ENCODE data around the gene BEGAIN.

DNA sequence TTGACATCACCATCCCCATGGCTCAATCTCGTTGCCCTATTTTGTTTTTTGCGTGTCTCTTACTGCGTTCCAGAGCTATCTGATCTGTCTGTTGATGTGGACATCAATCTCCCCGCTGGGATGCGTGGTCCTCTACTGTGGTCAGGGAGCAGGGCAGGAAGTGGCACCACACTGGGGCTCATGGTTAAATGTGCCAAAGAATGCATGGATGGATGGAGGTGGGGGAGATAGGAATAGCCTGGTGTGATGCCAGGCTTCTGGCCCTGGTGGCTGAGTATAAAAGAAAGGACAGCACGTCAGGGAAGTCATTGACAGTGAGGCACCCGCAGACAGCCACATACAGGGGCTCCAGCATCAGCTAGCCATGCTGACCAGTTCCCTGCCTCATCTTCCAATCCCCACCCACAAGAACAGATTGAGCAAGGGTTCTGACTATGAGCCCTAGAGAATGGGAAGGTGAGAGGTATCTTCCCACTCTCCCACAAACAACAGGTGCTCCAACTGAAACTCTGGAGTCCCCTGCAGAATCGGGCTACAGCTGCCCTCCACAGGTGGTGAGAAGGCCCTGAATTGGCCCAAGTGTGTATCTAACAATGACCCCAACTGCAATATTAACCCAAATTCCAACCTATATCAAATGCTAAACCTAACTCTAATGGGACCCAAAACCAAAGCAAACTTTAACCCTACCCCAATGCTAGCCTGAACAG is 2.7 kb upstream of the BEGAIN start:
- no peak for TF ChIP-seq CTCF (IDR thresholded peaks at IDR 0.05; ENCODE audit: control extremely low read depth in 1 of 3, insufficient read depth in 1 of 3, low read depth in 1 of 3, low read length in 3 of 3)
- TF ChIP-seq FOSL1 (IDR thresholded peaks at IDR 0.05; ENCODE audit: insufficient read depth, low read depth, low read length), result no peak
- TF ChIP-seq EP300 (IDR thresholded peaks at IDR 0.05; ENCODE audit: borderline replicate concordance in 1 of 2, low read depth in 2 of 2, low read length in 2 of 2), result no peak
- TF ChIP-seq POU5F1 (IDR thresholded peaks at IDR 0.05; ENCODE audit: low read depth, low read length), result no peak
- TF ChIP-seq RFX5 (IDR thresholded peaks at IDR 0.05; ENCODE audit: borderline replicate concordance, low read depth, low read length), result no peak
- TF ChIP-seq CREB1 (IDR thresholded peaks at IDR 0.05), result no peak
- no peak for TF ChIP-seq SIX5 (IDR thresholded peaks at IDR 0.05; ENCODE audit: low read depth, low read length)
- TF ChIP-seq RAD21 (IDR thresholded peaks at IDR 0.05 in 1 of 2, conservative IDR thresholded peaks at IDR 0.05 in 1 of 2; ENCODE audit: low read depth in 2 of 2, low read length in 2 of 2), result no peak
- TF ChIP-seq BCL11A (IDR thresholded peaks at IDR 0.05; ENCODE audit: low read depth in 2 of 2, low read length in 2 of 2), result no peak
- no peak for TF ChIP-seq POLR2AphosphoS5 (IDR thresholded peaks at IDR 0.05; ENCODE audit: low read depth, low read length)
- TF ChIP-seq EZH2 (IDR thresholded peaks at IDR 0.05; ENCODE audit: low read depth, low read length, severe bottlenecking), result no peak
- TF ChIP-seq SIN3A (conservative IDR thresholded peaks at IDR 0.05 in 1 of 2, IDR thresholded peaks at IDR 0.05 in 1 of 2; ENCODE audit: low read depth in 1 of 2, low read length in 2 of 2), result no peak

Measured in H1 (cell line).